Heart left ventricle (tissue), 16 donors: ENCODE data around the gene SMARCD3. TPM values are rescaled to one million over a fixed set of nuclear protein-coding genes. Genes with fewer than 3 reads are reported as not detected.

Experiments used
- ATAC-seq, 4 donors: fragments of 200-7000 bp; cut with Tn5 transposase; one replicate each; pipeline ENCODE4 v1.9.1; 2020 to 2022; ENCODE audit warnings: moderate library complexity in 4 of 4, mild to moderate bottlenecking in 3 of 4, moderate number of reproducible peaks in 1 of 4
- DNase-seq, 5 donors: peaks; one replicate each; pipeline ENCODE4 v3.0.0-alpha.2; 2020
- H3K27ac ChIP-seq, 12 donors: fragments of 200-600 bp; sonication (generic) in 4 of 12; one replicate each; pipeline versions ENCODE4 v1.5.0 to v1.8.0; 2016 to 2022; ENCODE audit warnings: mild to moderate bottlenecking in 2 of 12
- H3K27me3 ChIP-seq, 9 donors: fragments of 200-600 bp; sonication (generic) in 2 of 9; one replicate each; pipeline versions ENCODE4 v1.5.1 to v1.8.0; 2016 to 2022; ENCODE audit warnings: mild to moderate bottlenecking in 3 of 9
- H3K36me3 ChIP-seq, 9 donors: fragments of 200-600 bp; sonication (generic) in 2 of 9; one replicate each; pipeline versions ENCODE4 v1.5.0 to v1.8.0; 2018 to 2022; ENCODE audit warnings: mild to moderate bottlenecking in 2 of 9
- H3K4me1 ChIP-seq, 12 donors: fragments of 200-600 bp; sonication (generic) in 4 of 12; one replicate each; pipeline versions ENCODE4 v1.5.0 to v1.8.0; 2016 to 2022; ENCODE audit warnings: mild to moderate bottlenecking in 3 of 12
- H3K4me3 ChIP-seq, 12 donors: fragments of 200-600 bp; sonication (generic) in 4 of 12; one replicate each; pipeline versions ENCODE4 v1.5.0 to v1.8.0; 2017 to 2022; ENCODE audit warnings: mild to moderate bottlenecking in 9 of 12, moderate library complexity in 4 of 12
- H3K9me3 ChIP-seq, 12 donors: fragments of 200-600 bp; sonication (generic) in 4 of 12; one replicate each; pipeline versions ENCODE4 v1.5.0 to v1.8.0; 2016 to 2022; ENCODE audit warnings: mild to moderate bottlenecking in 1 of 12
- CTCF ChIP-seq, 12 donors: fragments of 200-600 bp; sonication (generic) in 4 of 12; IDR thresholded peaks; one replicate each; pipeline versions ENCODE4 v1.5.0 to v1.8.0; 2018 to 2022; ENCODE audit warnings: antibody characterized with exemption in 12 of 12, mild to moderate bottlenecking in 5 of 12
- POLR2A ChIP-seq, 2 donors: fragments of 450-650 bp; IDR thresholded peaks; one replicate each; pipeline ENCODE4 v1.6.1; 2017; ENCODE audit warnings: antibody characterized with exemption in 2 of 2, mild to moderate bottlenecking in 2 of 2, moderate library complexity in 2 of 2
- WGBS, 4 donors: extraction: QIAGEN DNeasy Blood & Tissue Kit in 2 of 4; methylation state at CpG; one replicate each; pipeline versions ENCODE4 v1.1.5 to v1.1.7; 2013 to 2018; 5-methylcytosine and 5-hydroxymethylcytosine counted together
- intact Hi-C, 10 donors: fragments of 100-400 bp; cut with DNase I; formaldehyde crosslinking; loops; one replicate each; pipeline versions ENCODE4 v1.11.1 to v1.14.2; 2022
- polyA plus RNA-seq, 2 donors: library from polyadenylated mRNA; stranded (reverse); fragments of 200-250 nt; gene quantifications; one replicate each; pipeline ENCODE4 v1.2.3, GENCODE V29; 2013
- total RNA-seq, 9 donors: library from RNA; depleted of rRNA in 2 of 9; stranded (reverse); fragments of >200 nt in 2 of 9; fragmentation: NEBNext Ultra II Directional in 3 of 9; extraction: Animal tissue kit (Norgen Biotek cat#: 25700) in 3 of 9; gene quantifications; one replicate each; pipeline versions ENCODE4 v1.1.0 to v1.2.4, GENCODE V29; 2016 to 2023
- donor health status: ischemic (EF 13 %, LVEDD 7.1; RV severe dilation, severe dysfunction).
- donor health status: healthy with polysubstance abuse.
- donor health status: DM: no; HTN: yes; CAD: no.
- donor health status: DM: no; HTN: no; CAD: no.
- donor health status: ischemic (EF 25% LVEDD 6.9; RV normal size, moderate dysfunction).
- donor health status: ischemic (EF 25% LVEDD 5.7; RV mildly dilated, moderate dysfunction).
- donor health status: healthy.
- donor health status: DM: yes; HTN: yes; CAD: no.
- donor health status: ischemic (EF 35%, LVEDD 5.7; RV mildly dilated, moderate dysfunction).
- donor health status: nonischemic (EF 11% LVEDD 7.7; RV severe dilation, severe dysfunction).
- donor health status: DM: yes; HTN: yes; CAD: no.
- donor health status: PGD.
- donor health status: ischemic (EF 29% LVEDD 5.4; RV normal size, mild dysfunction).
- donor health status: nonischemic (EF 23%, LVEDD 6.1; RV moderate dilation, normal function).

Gene SMARCD3
- total and polyA plus RNA-seq, 11 donors, result 59.7 to 108 (median 92.2) TPM

DNA sequence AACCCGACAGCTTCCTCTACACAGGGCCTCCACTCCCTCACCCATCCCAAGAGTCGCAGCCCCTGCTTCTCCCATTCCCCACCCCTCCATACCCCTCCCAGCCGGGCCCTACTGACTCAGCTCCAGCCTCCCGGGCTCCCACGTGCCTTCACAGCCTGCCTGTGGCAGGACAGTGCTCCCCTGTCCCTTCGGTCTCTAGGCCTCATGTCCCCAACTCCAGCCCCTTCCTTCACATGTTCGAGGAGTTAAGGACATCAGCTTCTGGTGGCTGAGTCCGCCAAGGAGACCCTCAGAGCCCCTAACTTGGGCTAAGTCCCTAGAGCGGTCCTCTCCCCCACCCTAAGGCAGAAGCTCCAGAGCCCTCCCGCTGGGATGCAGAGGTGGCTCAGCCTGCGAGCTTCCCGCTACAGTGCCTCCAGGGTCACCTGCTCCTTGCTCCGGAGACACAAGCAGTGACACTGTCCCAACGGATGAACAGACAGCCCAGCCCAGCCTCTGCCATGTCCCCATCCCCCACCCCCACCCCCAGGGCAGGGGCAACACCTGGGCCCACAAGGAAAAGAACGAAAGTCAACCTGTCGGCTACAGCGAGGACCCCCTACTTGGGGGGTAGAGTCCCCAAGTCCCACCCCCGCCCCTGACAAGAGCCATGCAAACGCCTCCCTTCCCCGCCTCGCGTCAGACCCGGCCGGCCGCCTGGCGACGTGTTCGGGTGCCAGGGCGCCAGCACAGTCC, 716 bp downstream of the SMARCD3 start:
- Histone ChIP-seq H3K27ac (peak overlapping the region; percentile 86 to 100 (median 97)), H3K9me3 (no peaks in the 10 kb centered on the region), H3K36me3 (no peaks in the 10 kb centered on the region), H3K4me3 (peak overlapping the region; percentile 58 to 88 (median 76)), H3K4me1 (peaks cover 4 to 92% (median 67%) of the 10 kb centered on the region in 12 donors), H3K27me3 (peaks cover 0 to 54% (median 7%) of the 10 kb centered on the region in 9 donors)
- 6 to 9% (median 7%) methylated on average over 14 to 29 of the region's 29 CpGs for WGBS, 4 donors
- intact Hi-C loops, result loop anchor here in 9 of 10 donors (2.0 to 10.0 kb wide), 5 partner anchors 55 to 125 kb away; no protein-coding TSS in a partner anchor
- TF ChIP-seq CTCF (IDR thresholded peaks at IDR 0.05) (no peak), POLR2A (IDR thresholded peaks at IDR 0.05) (no peak)
- DNase-seq (peak in 1 of 5 donors; percentile 43), ATAC-seq (peak in 2 of 4 donors; percentile 7 to 17)

- intact Hi-C loops, result loop anchor here in 9 of 10 donors (2.0 to 10.0 kb wide), 5 partner anchors 55 to 125 kb away; no protein-coding TSS in a partner anchor
- ATAC-seq, result peak in 1 of 4 donors; percentile 16
- Histone ChIP-seq H3K4me3 (peak overlapping the region; percentile 58 to 88 (median 76)), H3K4me1 (peaks cover 4 to 85% (median 64%) of the 10 kb centered on the region in 12 donors), H3K9me3 (no peaks in the 10 kb centered on the region), H3K36me3 (peaks cover 0 to 7% (median 1%) of the 10 kb centered on the region in 9 donors), H3K27ac (peak overlapping the region; percentile 52 to 100 (median 97)), H3K27me3 (peaks cover 0 to 47% (median 7%) of the 10 kb centered on the region in 9 donors)
- TF ChIP-seq POLR2A (IDR thresholded peaks at IDR 0.05), result no peak
- TF ChIP-seq CTCF (IDR thresholded peaks at IDR 0.05), result no peak
- WGBS, 4 donors, result 29 to 44% (median 35%) methylated on average over 3 to 4 of the region's 4 CpGs
- DNase-seq, result peak in 2 of 5 donors; percentile 33 to 65
Measured at GRCh38 chr7:151246851-151247580, 1.5 kb downstream of the SMARCD3 start.

- Histone ChIP-seq H3K9me3 (no peaks in the 10 kb centered on the region), H3K27ac (peak overlapping the region in 10 of 12 donors; percentile 86 to 100 (median 98)), H3K4me1 (peaks cover 4 to 80% (median 62%) of the 10 kb centered on the region in 12 donors), H3K36me3 (peaks cover 0 to 14% (median 8%) of the 10 kb centered on the region in 9 donors), H3K27me3 (peaks cover 0 to 42% (median 7%) of the 10 kb centered on the region in 9 donors), H3K4me3 (peak overlapping the region in 9 of 12 donors; percentile 27 to 88 (median 48))
- 41 to 53% (median 48%) methylated on average over 13 of the region's 13 CpGs for WGBS, 4 donors
- TF ChIP-seq CTCF (IDR thresholded peaks at IDR 0.05), result no peak
- TF ChIP-seq POLR2A (IDR thresholded peaks at IDR 0.05), result no peak
- intact Hi-C loops, result loop anchor here in 9 of 10 donors (2.0 to 10.0 kb wide), 5 partner anchors 56 to 124 kb away; no protein-coding TSS in a partner anchor
- DNase-seq (peak in 1 of 5 donors; percentile 21), ATAC-seq (no peak)
Measured at GRCh38 chr7:151246102-151246850, 2.2 kb downstream of the SMARCD3 start.
